Kidney (tissue), 14 donors: Measurements from ENCODE around the gene CUL1. TPM values are rescaled to one million over a fixed set of nuclear protein-coding genes. Genes with fewer than 3 reads are reported as not detected.

Experiments
- DNase-seq, 5 donors: peaks; one replicate each; pipeline ENCODE4 v3.0.0-alpha.2; 2013 to 2020
- FAIRE-seq: peaks from 2 replicates; lab custom pipeline; 2012; peaks lifted over from hg19 to GRCh38; lab: Jason Lieb, UNC
- H3K27ac ChIP-seq, 2 donors: one replicate each; pipeline ENCODE4 v1.7.0; 2013; ENCODE audit warnings: low read depth in 2 of 2, low read length in 2 of 2, inconsistent platforms in 1 of 2
- H3K27me3 ChIP-seq: one replicate; pipeline ENCODE4 v1.7.1; 2013; ENCODE audit warnings: low read length, inconsistent platforms; ENCODE audit not compliant: control insufficient read depth, insufficient read depth
- H3K36me3 ChIP-seq, 3 donors: one replicate each; pipeline versions ENCODE4 v1.7.0 to v1.7.1; 2013; ENCODE audit warnings: low read length in 3 of 3, control low read depth in 1 of 3, inconsistent platforms in 1 of 3; ENCODE audit not compliant: insufficient read depth in 3 of 3, control insufficient read depth in 2 of 3
- H3K4me1 ChIP-seq, 3 donors: one replicate each; pipeline versions ENCODE4 v1.7.0 to v1.7.1; 2013; ENCODE audit warnings: low read length in 3 of 3, inconsistent platforms in 1 of 3, low read depth in 1 of 3; ENCODE audit not compliant: control insufficient read depth in 2 of 3, insufficient read depth in 2 of 3
- H3K4me3 ChIP-seq, 3 donors: one replicate each; pipeline versions ENCODE4 v1.7.0 to v1.8.1; 2013; ENCODE audit warnings: low read length in 3 of 3, control low read depth in 1 of 3, inconsistent platforms in 1 of 3
- H3K9ac ChIP-seq, 3 donors: one replicate each; pipeline versions ENCODE4 v1.7.0 to v1.7.1; 2013; ENCODE audit warnings: low read length in 3 of 3, control low read depth in 1 of 3, inconsistent platforms in 1 of 3
- H3K9me3 ChIP-seq, 3 donors: one replicate each; pipeline versions ENCODE4 v1.7.0 to v1.7.1; 2013; ENCODE audit warnings: low read length in 3 of 3, control low read depth in 1 of 3, inconsistent platforms in 1 of 3; ENCODE audit not compliant: control insufficient read depth in 2 of 3, insufficient read depth in 1 of 3
- intact Hi-C: fragments of 100-400 bp; cut with DNase I; formaldehyde crosslinking; loops from one replicate; pipeline ENCODE4 v1.11.1; 2022
- polyA plus RNA-seq: library from polyadenylated mRNA; stranded (reverse); fragments of 350-450 nt; fragmentation: Illumina TruSeq; extraction: RNeasy Lipid Tissue Mini Kit (QIAGEN cat#74804); gene quantifications from one replicate; pipeline ENCODE4 v1.2.3, GENCODE V29; 2014; ENCODE audit warnings: low read depth, low replicate concordance; ENCODE audit not compliant: insufficient read depth
- total RNA-seq: library from RNA; stranded (reverse); fragmentation: NEBNext Ultra II Directional; extraction: Animal tissue kit (Norgen Biotek cat#: 25700); gene quantifications from one replicate; pipeline ENCODE4 v1.2.1, GENCODE V29; 2021
- TF ChIP-seq, protein P1 (sequence below): IDR thresholded peaks from 3 replicates; pipeline ENCODE4 v1.5.1; 2012; ENCODE audit warnings: mild to moderate bottlenecking, moderate library complexity, borderline replicate concordance; ENCODE audit not compliant: insufficient read depth; ENCODE audit errors: extremely low read depth
- donor health status: control.
- donor health status: control.
- donor health status: control.
- donor health status: control.
- donor health status: control.
- donor health status: DM: yes; HTN: yes; CAD: no.
- donor health status: Normal renal cell carcinoma (clear cell type).

CUL1 gene
- total and polyA plus RNA-seq, 2 donors from 2014 or later, result 23.4 to 37.6 TPM

DNA sequence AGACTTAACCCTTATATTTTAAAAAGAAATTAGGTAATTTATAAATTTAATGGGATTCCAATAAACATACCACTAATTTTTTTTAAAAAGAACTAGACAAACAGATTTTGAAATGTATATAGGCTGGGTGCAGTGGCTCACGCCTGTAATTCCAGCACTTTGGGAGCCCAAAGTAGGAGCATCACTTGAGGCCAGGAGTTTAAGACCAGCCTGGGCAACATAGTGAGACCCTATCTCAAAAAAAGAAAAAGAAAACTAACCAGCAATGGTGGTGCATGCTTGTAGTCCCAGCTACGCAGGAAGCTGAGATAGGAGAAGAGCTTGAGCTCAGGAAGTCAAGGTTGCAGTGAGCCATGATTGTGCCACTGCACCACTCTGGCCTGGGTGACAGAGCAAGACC, 122.7 kb downstream of the CUL1 start:
- intact Hi-C loops, result no loop called here
- no peaks in the 10 kb centered on the region for H3K27me3 ChIP-seq
- H3K9ac ChIP-seq, result no peak overlapping the region
- no peak for DNase-seq
- FAIRE-seq, result no peak
- TF ChIP-seq, protein P1, sequence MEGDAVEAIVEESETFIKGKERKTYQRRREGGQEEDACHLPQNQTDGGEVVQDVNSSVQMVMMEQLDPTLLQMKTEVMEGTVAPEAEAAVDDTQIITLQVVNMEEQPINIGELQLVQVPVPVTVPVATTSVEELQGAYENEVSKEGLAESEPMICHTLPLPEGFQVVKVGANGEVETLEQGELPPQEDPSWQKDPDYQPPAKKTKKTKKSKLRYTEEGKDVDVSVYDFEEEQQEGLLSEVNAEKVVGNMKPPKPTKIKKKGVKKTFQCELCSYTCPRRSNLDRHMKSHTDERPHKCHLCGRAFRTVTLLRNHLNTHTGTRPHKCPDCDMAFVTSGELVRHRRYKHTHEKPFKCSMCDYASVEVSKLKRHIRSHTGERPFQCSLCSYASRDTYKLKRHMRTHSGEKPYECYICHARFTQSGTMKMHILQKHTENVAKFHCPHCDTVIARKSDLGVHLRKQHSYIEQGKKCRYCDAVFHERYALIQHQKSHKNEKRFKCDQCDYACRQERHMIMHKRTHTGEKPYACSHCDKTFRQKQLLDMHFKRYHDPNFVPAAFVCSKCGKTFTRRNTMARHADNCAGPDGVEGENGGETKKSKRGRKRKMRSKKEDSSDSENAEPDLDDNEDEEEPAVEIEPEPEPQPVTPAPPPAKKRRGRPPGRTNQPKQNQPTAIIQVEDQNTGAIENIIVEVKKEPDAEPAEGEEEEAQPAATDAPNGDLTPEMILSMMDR, result no peak
- H3K27ac ChIP-seq, result no peak overlapping the region
- no peaks in the 10 kb centered on the region for H3K4me1 ChIP-seq
- H3K9me3 ChIP-seq, result no peaks in the 10 kb centered on the region
- H3K4me3 ChIP-seq, result no peak overlapping the region
- peaks cover 0 to 3% (median 0%) of the 10 kb centered on the region in 3 donors for H3K36me3 ChIP-seq

DNA sequence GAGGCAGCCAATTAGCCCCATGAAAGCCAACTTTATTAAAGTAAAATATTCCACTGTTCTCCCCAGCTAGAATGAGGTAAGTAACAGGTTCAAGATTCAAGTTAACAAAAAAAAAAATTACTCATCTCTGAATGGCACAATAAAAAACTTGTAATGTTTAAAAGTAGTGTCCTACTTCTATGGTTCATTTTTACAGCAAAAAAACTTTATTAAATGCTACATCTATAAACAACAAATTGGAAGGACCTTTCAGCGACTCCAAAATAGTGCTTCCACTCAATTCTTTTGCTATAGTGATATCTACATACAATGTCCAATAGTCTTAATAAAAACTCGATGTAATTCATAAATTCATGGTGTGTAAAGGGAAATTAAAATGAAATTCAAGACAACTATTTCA, 126.2 kb downstream of the CUL1 start:
- no peaks in the 10 kb centered on the region for H3K27me3 ChIP-seq
- no peak overlapping the region for H3K27ac ChIP-seq
- no peak overlapping the region for H3K4me3 ChIP-seq
- no peaks in the 10 kb centered on the region for H3K4me1 ChIP-seq
- TF ChIP-seq, protein P1, result no peak
- no peak overlapping the region for H3K9ac ChIP-seq
- DNase-seq (no peak), FAIRE-seq (no peak)
- intact Hi-C loops, result no loop called here
- no peaks in the 10 kb centered on the region for H3K9me3 ChIP-seq
- no peaks in the 10 kb centered on the region for H3K36me3 ChIP-seq

DNA sequence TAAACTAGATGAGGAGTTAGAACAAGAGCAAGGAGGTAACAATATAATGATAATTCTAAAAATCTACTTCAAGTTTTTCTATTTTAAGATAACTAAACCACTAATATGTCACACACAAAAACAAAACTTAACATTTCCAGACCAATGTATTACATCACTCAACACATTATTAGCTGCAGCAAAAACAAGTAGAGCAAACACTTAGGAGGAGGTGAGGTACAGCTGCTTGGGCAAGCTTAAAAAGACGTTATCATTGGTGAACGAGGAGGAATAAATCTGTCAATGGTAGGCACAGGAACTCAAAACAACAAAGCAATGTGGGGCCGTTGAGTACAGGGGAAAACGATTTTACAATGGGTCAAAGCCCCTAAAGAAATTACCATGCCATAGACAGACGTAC, 126.6 kb downstream of the CUL1 start:
- Histone ChIP-seq H3K27me3 (no peaks in the 10 kb centered on the region), H3K36me3 (no peaks in the 10 kb centered on the region), H3K4me3 (no peak overlapping the region), H3K4me1 (no peaks in the 10 kb centered on the region), H3K9me3 (no peaks in the 10 kb centered on the region), H3K9ac (no peak overlapping the region), H3K27ac (no peak overlapping the region)
- intact Hi-C loops, result no loop called here
- FAIRE-seq (no peak), DNase-seq (no peak)
- TF ChIP-seq, protein P1, result no peak

DNA sequence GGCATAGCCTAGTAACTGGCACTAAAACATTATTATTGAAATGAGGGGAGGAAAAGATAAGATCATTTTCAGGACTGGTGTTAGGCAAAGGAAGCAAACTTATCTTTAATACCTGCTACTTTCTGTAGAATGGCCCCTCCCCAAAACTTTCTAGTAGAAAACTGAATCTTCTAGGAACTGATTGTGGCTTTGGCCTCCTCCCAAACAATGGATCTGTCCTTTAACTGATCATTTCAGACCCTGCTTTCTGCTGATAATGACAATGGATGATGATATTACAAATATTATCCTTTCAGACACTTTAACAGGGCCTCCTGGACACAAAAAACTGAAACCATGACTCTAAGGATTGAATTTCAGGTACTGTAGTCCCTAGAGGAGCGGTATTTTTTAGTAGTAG, 130.3 kb downstream of the CUL1 start:
- intact Hi-C loops, result no loop called here
- FAIRE-seq, result no peak
- Histone ChIP-seq H3K27ac (no peak overlapping the region), H3K9me3 (no peaks in the 10 kb centered on the region), H3K27me3 (no peaks in the 10 kb centered on the region), H3K36me3 (no peaks in the 10 kb centered on the region), H3K4me1 (no peaks in the 10 kb centered on the region), H3K9ac (no peak overlapping the region), H3K4me3 (no peak overlapping the region)
- DNase-seq, result no peak
- TF ChIP-seq, protein P1, result no peak
